Stimulated activated CD8-positive, alpha-beta memory T cell treated with anti-CD3 and anti-CD28 coated beads, Interleukin-7, amount 100 ng/mL, for 24 hours (primary cell): ENCODE measurements around the gene ORC1.

ENCODE experiments used
- DNase-seq: peaks from one replicate; pipeline ENCODE4 v3.0.0-alpha.2; 2020; ENCODE audit warnings: low read depth

Gene ORC1

DNA sequence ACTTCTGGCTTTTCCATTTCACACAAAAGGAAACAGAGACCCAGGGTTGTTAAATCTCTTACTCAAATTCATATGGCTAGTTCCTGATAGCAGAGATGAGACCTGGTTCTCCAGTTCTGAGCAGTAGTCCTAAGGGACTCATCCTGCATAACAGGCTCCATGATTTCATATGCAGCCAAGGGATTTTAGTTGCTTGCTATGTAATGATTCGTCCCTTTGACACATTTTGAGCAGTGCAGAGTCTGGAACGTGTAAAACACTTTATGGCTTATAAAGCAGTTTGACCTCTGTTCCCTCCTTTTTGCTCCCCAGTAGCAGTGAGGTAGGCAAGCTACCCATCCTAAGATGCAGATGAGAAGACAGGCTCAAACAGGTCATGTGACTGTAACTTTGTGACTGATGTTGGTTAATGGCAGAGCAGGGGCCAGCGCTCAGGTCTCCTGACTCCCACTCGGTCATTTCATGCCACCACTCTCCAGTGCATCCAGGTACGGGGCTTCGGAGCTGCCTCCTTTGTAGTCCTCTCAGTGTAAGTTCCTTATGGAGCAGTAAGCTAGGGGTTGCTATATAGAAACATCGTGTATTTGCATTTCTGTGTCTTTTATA lies 62.5 kb downstream of the ORC1 start:
- no peak for DNase-seq

- DNase-seq: no peak
Observed at GRCh38 chr1:52337439-52337838, 66.8 kb downstream of the ORC1 start.

GRCh38 chr1:52334906-52335528 lies 69.2 kb downstream of the ORC1 start:
- no peak for DNase-seq

DNA sequence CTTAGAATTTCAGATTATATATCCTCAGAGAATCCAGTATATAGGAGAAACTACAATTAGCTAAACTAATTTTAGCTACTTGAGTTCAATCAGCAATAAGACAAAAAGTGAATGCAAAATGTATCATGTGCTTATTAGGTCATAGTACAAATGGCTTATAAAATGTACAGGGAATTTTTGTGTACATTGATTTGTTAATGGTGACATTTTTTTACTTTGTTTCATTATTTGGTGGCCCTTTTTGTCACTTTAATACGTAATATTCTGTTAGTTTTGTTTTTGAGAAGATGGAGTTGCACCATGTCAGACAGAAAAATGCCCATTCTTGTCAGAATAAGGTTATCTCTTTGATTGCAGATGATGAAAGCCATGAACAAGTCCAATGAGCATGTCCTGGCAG lies 71.8 kb downstream of the ORC1 start:
- DNase-seq: no peak

DNA sequence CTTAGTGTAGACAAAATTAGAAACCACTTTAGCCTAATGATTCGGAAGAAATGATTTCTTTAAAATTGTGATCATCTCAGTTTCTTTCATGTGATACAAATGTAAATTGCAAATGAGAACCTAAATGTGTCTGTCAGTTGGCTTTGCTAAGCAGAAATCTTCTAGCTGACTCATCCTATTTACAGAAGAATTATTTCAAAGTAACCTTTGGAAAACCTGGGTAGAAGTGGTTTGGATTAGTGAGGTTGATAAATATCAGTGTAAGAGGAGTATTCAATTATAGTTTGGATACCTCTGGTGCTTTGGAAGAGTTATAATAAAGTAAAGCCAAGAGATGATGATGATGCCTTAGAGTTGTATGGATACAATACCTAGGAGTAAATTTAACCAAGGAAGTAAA lies 75.6 kb downstream of the ORC1 start:
- DNase-seq: no peak

DNA sequence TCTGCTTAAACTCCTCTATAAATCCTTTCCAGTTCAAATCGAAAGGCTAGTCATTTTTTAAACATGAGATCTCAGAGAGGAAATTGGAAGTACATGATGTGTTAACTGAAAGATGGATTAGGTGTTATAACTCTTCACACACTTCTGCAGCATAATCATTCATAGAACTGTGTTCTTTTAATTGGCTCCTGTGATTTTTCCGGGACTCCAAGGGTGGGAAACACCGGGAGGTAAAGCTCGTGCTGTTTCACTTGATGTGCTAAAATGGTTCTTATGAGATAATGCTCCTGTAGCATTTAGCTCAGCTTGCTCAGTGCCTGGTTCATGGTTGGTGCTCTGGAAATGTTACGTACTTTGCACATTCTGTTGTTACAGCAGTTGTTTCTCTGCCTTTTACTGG lies 78.4 kb downstream of the ORC1 start:
- DNase-seq: no peak

- no peak for DNase-seq
Observed at GRCh38 chr1:52323731-52324130, 80.5 kb downstream of the ORC1 start.
